ENCODE measurements around the gene ARHGAP40. TPM values are rescaled to one million over a fixed set of nuclear protein-coding genes. Genes with fewer than 3 reads are reported as not detected.
A peak's percentile ranks its signal among the peaks of the same experiment; 100 is the strongest.

Gene ARHGAP40
- total and polyA plus RNA-seq, 2 of the 13 experiments (the other 11 are each of a cell fraction or from before 2014, with no cell fraction given) = 0.75 to 2.1 TPM

- TF ChIP-seq ZNF629 (CRISPR knock-in tag; conservative IDR thresholded peaks at IDR 0.05) = peak; percentile 84
- peak; percentile 22; the same call in 1 of the 2 replicates for TF ChIP-seq ZMYM3 (CRISPR knock-in tag; IDR thresholded peaks at IDR 0.05)
- TF ChIP-seq ZNF451 (CRISPR knock-in tag; IDR thresholded peaks at IDR 0.05) = no peak
- no peak for TF ChIP-seq ZNF354B (CRISPR knock-in tag; IDR thresholded peaks at IDR 0.05)
- TF ChIP-seq HDAC1 (CRISPR knock-in tag; IDR thresholded peaks at IDR 0.05) = no peak
- Histone ChIP-seq H3K4me3 (replicated peaks in 1 of 3; ENCODE audit: insufficient read depth in 1 of 3, low read depth in 2 of 3, low read length in 3 of 3) (no peak overlapping the region), H3K4me1 (ENCODE audit: insufficient read depth, low read length) (peaks cover 10% of the 10 kb centered on the region), H3K4me2 (ENCODE audit: low read depth, low read length) (no peak overlapping the region), H3K36me3 (replicated peaks in 1 of 2; ENCODE audit: control insufficient read depth in 1 of 2, insufficient read depth in 2 of 2, low read length in 2 of 2) (no peaks in the 10 kb centered on the region), H3K27ac (ENCODE audit: extremely low read length, insufficient read depth, low read length) (no peak overlapping the region), H3K27me3 (ENCODE audit: control insufficient read depth in 1 of 2, insufficient read depth in 2 of 2, low read length in 2 of 2) (peaks cover 2 to 46% of the 10 kb centered on the region in 2 experiments), H2AFZ (ENCODE audit: low read length) (no peak overlapping the region), H3K9ac (ENCODE audit: insufficient read depth, low read depth, low read length) (no peak overlapping the region), H4K20me1 (ENCODE audit: insufficient read depth, low read length) (no peaks in the 10 kb centered on the region), H3K9me3 (ENCODE audit: low read length) (no peaks in the 10 kb centered on the region), H3K79me2 (ENCODE audit: insufficient read depth, low read length) (no peaks in the 10 kb centered on the region)
- 65% methylated on average over 4 of the region's 4 CpGs for WGBS (ENCODE audit: low lambda C conversion rate)
- in situ Hi-C loops (cut with HindIII; ENCODE audit: extremely low pct_ligation_motif_present, low pct_unique_long_range_greater_than_20kb) = no loop called here
- intact Hi-C loops (cut with micrococcal nuclease; ENCODE audit: unreplicated experiment) = no loop called here
- ATAC-seq = no peak
- POLR2A ChIA-PET = no interaction called here
- no peak for FAIRE-seq
- BruUV-seq (replicated peaks) = no TSS peak
- CTCF ChIA-PET (ENCODE audit: low intra/inter-chr PET ratio, low total read pairs) = no interaction called here
- no peak for DNase-seq (ENCODE audit: low spot score)
These were observed 14.8 kb downstream of the ARHGAP40 start for GRCh38 chr20:38616457-38616856.

- DNase-seq (ENCODE audit: low spot score) (peak; percentile 33), ATAC-seq (peak; percentile 73), FAIRE-seq (no peak)
- ChIA-PET POLR2A (interaction anchor here (0.7 to 0.8 kb wide), 2 partner anchors 12 to 18 kb away, joined by 3 read pairs; no protein-coding TSS in a partner anchor), CTCF (ENCODE audit: low intra/inter-chr PET ratio, low total read pairs) (no interaction called here)
- H3K9me3 ChIP-seq (ENCODE audit: low read length) = no peaks in the 10 kb centered on the region
- H3K27me3 ChIP-seq (ENCODE audit: control insufficient read depth in 1 of 2, insufficient read depth in 2 of 2, low read length in 2 of 2) = peaks cover 2 to 47% of the 10 kb centered on the region in 2 experiments
- in situ Hi-C loops (cut with HindIII; ENCODE audit: extremely low pct_ligation_motif_present, low pct_unique_long_range_greater_than_20kb) (no loop called here), intact Hi-C loops (cut with micrococcal nuclease; ENCODE audit: unreplicated experiment) (no loop called here)
- WGBS (ENCODE audit: low lambda C conversion rate) = 32% methylated on average over 16 of the region's 16 CpGs
- H3K4me3 ChIP-seq (replicated peaks in 1 of 3; ENCODE audit: insufficient read depth in 1 of 3, low read depth in 2 of 3, low read length in 3 of 3) = 0 out of 6 replicates have a peak overlapping the region, but pooled peaks of 1 of the 3 experiments have one; percentile 2
- H4K20me1 ChIP-seq (ENCODE audit: insufficient read depth, low read length) = no peaks in the 10 kb centered on the region
- no peaks in the 10 kb centered on the region for H3K36me3 ChIP-seq (replicated peaks in 1 of 2; ENCODE audit: control insufficient read depth in 1 of 2, insufficient read depth in 2 of 2, low read length in 2 of 2)
- H3K4me2 ChIP-seq (ENCODE audit: low read depth, low read length) = peak overlapping the region; percentile 30
- no peaks in the 10 kb centered on the region for H3K79me2 ChIP-seq (ENCODE audit: insufficient read depth, low read length)
- no TSS peak for BruUV-seq (replicated peaks)
- H3K27ac ChIP-seq (ENCODE audit: extremely low read length, insufficient read depth, low read length) = no peak overlapping the region
- H3K4me1 ChIP-seq (ENCODE audit: insufficient read depth, low read length) = peaks cover 10% of the 10 kb centered on the region
- H2AFZ ChIP-seq (ENCODE audit: low read length) = no peak overlapping the region
- no peak overlapping the region for H3K9ac ChIP-seq (ENCODE audit: insufficient read depth, low read depth, low read length)
- TF ChIP-seq ZNF225 (CRISPR knock-in tag; IDR thresholded peaks at IDR 0.05) (peak; percentile 23; the same call in 1 of the 2 replicates), RFX5 (IDR thresholded peaks at IDR 0.05; ENCODE audit: low read depth, low read length) (no peak), FOSL2 (CRISPR knock-in tag; IDR thresholded peaks at IDR 0.05) (0 out of 2 replicates have a peak, but pooled peaks have one; percentile 16), ZNF253 (CRISPR knock-in tag; IDR thresholded peaks at IDR 0.05; ENCODE audit: borderline replicate concordance) (peak; percentile 37; the same call in 1 of the 2 replicates), REXO4 (CRISPR knock-in tag; IDR thresholded peaks at IDR 0.05; ENCODE audit: borderline replicate concordance) (no peak), ZNF607 (CRISPR knock-in tag; IDR thresholded peaks at IDR 0.05; ENCODE audit: borderline replicate concordance) (no peak), JDP2 (CRISPR knock-in tag; IDR thresholded peaks at IDR 0.05; ENCODE audit: borderline replicate concordance) (no peak), ZNF296 (CRISPR knock-in tag; conservative IDR thresholded peaks at IDR 0.05) (no peak), ZMYM3 (CRISPR knock-in tag; IDR thresholded peaks at IDR 0.05) (peak; percentile 73), MYC (CRISPR knock-in tag; IDR thresholded peaks at IDR 0.05; ENCODE audit: borderline replicate concordance) (0 out of 2 replicates have a peak, but pooled peaks have one; percentile 16), KLF11 (CRISPR knock-in tag; IDR thresholded peaks at IDR 0.05) (no peak), SALL2 (CRISPR knock-in tag; IDR thresholded peaks at IDR 0.05) (0 out of 2 replicates have a peak, but pooled peaks have one; percentile 57), ZNF629 (CRISPR knock-in tag; conservative IDR thresholded peaks at IDR 0.05) (peak; percentile 87), ZNF337 (CRISPR knock-in tag; IDR thresholded peaks at IDR 0.05; ENCODE audit: borderline replicate concordance, low read depth) (no peak)
These were observed 15.6 kb downstream of the ARHGAP40 start for GRCh38 chr20:38617011-38617829.
